Fibroblast of pulmonary artery (primary cell): ENCODE results near the gene CSMD2.

Experiments used
- DNase-seq: peaks from one replicate; pipeline ENCODE4 v3.0.0-alpha.2; 2010; ENCODE audit warnings: low read depth
- H3K4me3 ChIP-seq: replicated peaks from 2 replicates; pipeline ENCODE4 v1.5.1; 2011; ENCODE audit warnings: low read depth, mild to moderate bottlenecking, control low read depth, low read length, moderate library complexity
- CTCF ChIP-seq: IDR thresholded peaks from 2 replicates; pipeline ENCODE4 v1.5.1; 2011; ENCODE audit warnings: mild to moderate bottlenecking, control low read depth, low read length, inconsistent platforms; ENCODE audit errors: missing control alignments

The CSMD2 gene

GRCh38 chr1:33819913-33820311 lies 345.1 kb downstream of the CSMD2 start:
- no peak overlapping the region for H3K4me3 ChIP-seq
- no peak for DNase-seq
- no peak for TF ChIP-seq CTCF

DNA sequence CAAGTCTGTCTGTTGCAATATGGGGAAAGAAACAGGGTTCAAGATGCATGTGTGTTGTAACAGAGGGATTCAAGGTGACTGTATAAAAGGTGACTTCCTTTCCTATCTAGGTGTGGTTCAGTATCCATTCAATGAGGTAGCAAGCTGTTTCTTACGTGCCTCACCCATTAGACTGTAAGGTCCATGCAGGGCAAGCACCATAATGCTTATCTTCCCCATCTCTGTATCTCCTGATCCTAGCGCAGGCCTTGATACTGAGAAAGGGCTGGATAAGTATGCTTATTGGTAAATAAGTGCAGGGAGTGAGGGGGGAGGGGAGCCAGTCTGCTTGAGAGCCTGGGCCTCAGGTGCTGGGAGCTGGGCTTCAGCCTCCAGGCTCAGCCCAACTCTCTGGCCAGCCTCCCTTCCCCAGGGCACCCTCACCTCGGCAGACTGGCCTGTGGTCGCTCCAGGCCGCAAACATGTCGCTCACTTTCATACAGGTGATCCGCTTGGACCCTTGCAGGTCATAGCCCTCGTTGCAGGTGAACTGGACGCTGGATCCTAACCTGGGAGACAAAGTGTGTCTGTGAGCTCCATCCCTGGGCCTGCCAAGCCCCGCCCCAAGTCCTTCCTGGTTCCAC lies 345.6 kb downstream of the CSMD2 start:
- TF ChIP-seq CTCF, result no peak
- DNase-seq, result no peak
- no peak overlapping the region for H3K4me3 ChIP-seq

DNA sequence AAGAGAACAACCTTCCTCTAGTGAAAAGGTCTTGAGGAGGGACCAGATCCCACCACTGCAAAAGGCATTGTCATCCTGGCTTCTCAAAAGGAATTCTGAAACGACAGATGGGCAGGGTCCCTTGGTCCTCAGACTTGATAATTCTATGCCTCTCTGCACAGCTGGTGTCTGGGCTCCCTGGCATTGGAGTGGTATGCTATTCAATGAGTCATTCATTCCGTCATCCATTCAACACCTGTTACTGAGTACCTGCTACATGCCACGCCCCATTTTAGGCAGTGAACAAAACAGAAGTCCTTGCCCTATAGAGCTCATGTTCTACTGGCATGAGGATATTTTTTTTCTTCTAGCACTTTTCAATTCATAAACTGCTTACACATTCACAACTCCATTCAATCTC lies 347.0 kb downstream of the CSMD2 start:
- no peak for DNase-seq
- no peak overlapping the region for H3K4me3 ChIP-seq
- TF ChIP-seq CTCF, result no peak

DNA sequence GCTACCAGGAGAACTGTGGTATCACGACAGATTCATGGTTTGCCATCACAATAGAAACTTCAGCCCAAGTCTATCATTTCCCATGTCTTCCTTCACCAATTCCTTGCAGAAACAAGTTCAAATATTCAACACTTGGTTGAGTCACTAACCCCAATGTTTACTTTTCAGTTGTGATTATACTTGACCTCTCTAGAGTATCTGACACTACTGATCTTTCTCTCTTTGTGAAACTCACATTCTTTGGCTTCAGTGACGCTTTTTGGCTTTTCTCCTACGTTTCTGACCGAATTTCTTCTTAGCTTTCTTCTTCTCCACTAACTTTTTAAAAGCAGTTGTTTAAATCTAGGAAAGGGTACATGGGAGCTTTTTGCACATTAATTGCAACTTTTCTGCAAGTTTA lies 350.0 kb downstream of the CSMD2 start:
- H3K4me3 ChIP-seq, result no peak overlapping the region
- DNase-seq, result peak; percentile 14
- TF ChIP-seq CTCF, result no peak

DNA sequence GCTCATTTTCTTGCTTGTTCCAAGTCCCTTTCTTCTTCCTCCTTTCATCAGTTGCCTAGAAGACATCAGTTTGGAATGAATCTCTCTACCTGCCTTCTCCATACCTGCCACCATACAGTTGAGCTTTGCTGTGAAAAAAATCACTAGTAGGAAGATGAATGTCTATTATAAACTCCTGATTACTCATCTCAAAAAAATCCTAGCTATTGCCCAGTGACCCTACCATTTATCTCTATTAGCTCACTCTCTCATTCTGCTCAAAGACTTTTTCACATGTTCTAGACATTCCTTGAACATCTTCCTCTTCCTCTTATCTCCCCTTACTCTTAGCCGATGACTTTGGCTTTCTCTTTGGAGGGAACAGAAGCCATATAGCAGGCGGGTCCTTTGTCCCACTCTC lies 350.9 kb downstream of the CSMD2 start:
- no peak overlapping the region for H3K4me3 ChIP-seq
- no peak for TF ChIP-seq CTCF
- no peak for DNase-seq

DNA sequence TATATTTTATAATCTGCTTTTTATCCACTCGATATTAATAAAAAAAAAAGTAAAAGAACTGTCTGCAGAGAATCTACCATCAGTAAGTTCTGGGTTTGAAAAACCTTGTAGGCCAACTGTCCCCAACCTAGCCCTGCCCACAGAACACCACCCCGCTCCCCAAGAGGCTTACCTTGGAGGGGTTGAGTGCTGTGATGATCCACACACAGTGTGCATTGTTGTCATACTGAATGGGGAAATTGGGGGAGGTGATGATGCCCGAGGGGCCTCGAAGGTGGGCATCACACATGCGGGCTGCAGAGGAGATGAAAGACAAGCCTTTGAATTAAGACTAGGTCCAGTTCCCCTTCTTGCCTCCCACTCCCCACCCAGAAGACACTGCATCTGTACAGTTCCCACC lies 354.5 kb downstream of the CSMD2 start:
- no peak for DNase-seq
- no peak for TF ChIP-seq CTCF
- H3K4me3 ChIP-seq, result no peak overlapping the region

DNA sequence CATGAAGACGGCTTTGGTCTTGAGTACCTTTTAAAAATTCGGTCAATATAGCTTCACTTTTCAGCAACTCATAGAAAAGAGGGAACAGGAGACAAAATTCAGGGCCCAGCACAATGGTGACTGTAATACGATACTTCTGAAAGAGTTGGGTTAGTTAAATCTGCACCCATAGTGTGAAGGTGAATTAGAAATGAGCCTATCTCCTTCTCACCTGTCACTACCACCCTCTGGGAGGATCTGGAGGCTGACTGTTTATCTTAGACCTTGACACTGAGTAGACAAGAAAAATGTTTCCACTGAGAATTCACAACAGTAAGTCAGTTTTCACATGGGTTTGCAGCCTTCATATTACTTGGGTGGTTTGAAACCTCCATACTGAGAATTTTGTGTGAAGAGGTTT lies 359.0 kb downstream of the CSMD2 start:
- no peak overlapping the region for H3K4me3 ChIP-seq
- no peak for TF ChIP-seq CTCF
- DNase-seq, result no peak
